IMR-90 (cell line): ENCODE measurements around the gene LMLN.

Source experiments
- POLR2A ChIP-seq: IDR thresholded peaks from 2 replicates; pipeline ENCODE4 v1.6.1; 2012; ENCODE audit warnings: mild to moderate bottlenecking, low read depth, low read length
- TF ChIP-seq, protein P1 (sequence below): conservative IDR thresholded peaks from 2 replicates; pipeline ENCODE4 v1.5.1; 2012; ENCODE audit warnings: mild to moderate bottlenecking, low read depth, low read length, improper control_type of control experiment

DNA sequence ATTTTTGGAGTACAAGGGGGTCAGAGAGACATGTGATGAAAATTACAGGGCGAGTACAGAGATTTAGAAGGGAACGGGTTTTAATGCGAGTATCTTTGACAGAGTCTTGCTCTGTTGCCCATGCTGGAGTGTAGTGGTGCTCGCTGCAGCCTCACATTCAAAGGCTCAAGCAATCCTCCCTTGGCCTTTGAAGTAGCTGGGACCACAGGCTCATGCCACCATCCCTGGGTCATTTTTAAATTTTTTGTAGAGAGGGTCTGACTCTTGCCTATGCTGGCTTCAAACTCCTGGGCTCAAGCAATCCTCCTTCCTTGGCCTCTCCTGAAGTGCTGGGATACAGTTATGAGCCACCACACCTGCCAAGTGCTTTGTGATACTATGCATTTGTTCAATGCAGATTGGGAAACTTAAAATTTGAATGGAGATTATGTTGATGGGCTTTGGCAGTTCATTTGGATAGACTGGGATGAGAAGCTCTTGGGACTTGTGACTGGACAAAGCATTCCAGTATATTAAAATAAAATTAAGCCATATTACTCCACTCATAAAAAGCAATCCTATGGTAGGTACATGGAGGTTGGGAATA, 4.0 kb upstream of the LMLN start:
- no peak for TF ChIP-seq POLR2A
- TF ChIP-seq, protein P1, sequence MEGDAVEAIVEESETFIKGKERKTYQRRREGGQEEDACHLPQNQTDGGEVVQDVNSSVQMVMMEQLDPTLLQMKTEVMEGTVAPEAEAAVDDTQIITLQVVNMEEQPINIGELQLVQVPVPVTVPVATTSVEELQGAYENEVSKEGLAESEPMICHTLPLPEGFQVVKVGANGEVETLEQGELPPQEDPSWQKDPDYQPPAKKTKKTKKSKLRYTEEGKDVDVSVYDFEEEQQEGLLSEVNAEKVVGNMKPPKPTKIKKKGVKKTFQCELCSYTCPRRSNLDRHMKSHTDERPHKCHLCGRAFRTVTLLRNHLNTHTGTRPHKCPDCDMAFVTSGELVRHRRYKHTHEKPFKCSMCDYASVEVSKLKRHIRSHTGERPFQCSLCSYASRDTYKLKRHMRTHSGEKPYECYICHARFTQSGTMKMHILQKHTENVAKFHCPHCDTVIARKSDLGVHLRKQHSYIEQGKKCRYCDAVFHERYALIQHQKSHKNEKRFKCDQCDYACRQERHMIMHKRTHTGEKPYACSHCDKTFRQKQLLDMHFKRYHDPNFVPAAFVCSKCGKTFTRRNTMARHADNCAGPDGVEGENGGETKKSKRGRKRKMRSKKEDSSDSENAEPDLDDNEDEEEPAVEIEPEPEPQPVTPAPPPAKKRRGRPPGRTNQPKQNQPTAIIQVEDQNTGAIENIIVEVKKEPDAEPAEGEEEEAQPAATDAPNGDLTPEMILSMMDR = no peak
